ENCODE results near the gene ETV7.
"Not testable (repeated sequence)": the region's sequence is repeated elsewhere in the genome, so short reads cannot be mapped to it uniquely, and the experiment has no call there.

Gene ETV7

DNA sequence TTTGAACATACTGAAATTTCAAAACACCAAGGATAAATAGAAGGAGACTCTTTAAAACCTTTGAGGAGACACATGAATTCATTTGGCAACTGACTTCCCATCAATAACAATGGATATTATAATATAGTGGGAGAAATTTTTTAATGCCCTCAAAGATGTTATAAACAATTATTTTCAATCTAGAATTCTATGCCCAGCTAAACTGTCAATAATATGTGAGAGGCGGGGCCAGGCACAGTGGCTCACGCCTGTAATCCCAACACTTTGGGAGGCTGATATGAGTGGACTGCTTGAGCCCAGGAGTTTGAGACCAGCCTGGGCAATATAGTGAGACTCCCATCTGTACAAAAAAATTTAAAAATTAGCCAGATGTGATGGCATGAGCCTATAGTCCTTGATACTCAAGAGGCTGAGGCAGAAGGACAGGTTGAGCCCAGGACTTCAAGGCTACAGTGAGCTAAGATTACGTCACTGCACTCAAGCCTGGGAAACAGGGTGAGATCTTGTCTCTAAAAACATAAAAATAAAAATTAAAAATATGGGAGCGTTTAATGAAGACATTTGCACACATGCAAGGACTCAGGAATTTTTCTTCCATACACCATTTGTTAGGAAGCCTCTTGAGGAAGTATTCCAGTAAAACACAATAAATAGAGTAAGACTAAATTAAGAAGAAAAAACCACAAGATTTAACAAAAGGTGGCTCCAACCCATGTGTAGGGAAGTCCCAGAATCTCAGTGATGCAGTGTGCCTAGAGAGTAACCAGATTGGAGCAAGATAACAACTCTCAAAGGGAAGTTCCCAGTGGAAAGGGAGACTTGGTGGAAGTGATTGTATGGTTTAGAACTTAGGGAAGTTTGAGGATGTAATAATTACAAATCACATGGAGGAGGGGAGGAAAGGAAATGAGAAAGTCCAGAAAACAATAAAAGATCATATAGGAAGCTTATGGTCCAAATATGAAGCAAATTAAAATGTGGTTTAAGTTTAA, 26.3 kb upstream of the ETV7 start:
- TF ChIP-seq, protein P1, sequence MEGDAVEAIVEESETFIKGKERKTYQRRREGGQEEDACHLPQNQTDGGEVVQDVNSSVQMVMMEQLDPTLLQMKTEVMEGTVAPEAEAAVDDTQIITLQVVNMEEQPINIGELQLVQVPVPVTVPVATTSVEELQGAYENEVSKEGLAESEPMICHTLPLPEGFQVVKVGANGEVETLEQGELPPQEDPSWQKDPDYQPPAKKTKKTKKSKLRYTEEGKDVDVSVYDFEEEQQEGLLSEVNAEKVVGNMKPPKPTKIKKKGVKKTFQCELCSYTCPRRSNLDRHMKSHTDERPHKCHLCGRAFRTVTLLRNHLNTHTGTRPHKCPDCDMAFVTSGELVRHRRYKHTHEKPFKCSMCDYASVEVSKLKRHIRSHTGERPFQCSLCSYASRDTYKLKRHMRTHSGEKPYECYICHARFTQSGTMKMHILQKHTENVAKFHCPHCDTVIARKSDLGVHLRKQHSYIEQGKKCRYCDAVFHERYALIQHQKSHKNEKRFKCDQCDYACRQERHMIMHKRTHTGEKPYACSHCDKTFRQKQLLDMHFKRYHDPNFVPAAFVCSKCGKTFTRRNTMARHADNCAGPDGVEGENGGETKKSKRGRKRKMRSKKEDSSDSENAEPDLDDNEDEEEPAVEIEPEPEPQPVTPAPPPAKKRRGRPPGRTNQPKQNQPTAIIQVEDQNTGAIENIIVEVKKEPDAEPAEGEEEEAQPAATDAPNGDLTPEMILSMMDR (IDR thresholded peaks at IDR 0.05; ENCODE audit: control insufficient read depth, insufficient read depth, low read depth, low read length, missing control alignments): no peak
- DNase-seq (ENCODE audit: low read depth): no peak
- no peak overlapping the region for H3K4me3 ChIP-seq (ENCODE audit: control insufficient read depth, low read depth, low read length)

DNA sequence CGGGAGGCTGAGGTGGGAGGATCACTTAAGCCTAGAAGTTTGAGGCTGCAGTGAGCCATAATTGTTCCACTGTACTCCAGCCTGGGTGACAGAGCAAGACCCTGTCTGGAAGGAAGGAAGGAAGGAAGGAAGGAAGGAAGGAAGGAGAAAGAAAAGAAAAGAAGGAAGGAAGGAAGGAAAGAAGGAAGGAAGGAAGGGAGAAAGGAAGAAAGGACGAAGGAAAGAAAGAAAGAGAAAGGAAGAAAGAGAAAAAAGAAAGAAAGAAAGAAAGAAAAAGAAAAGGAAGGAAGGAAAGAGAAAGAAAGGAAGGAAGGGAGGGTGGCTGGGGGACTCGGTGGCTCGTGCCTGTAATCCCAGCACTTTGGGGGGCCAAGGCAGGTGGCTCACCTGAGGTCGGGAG, 22.2 kb upstream of the ETV7 start:
- H3K4me3 ChIP-seq (ENCODE audit: control insufficient read depth, low read depth, low read length); DNase-seq (ENCODE audit: low read depth): not testable (repeated sequence)

DNA sequence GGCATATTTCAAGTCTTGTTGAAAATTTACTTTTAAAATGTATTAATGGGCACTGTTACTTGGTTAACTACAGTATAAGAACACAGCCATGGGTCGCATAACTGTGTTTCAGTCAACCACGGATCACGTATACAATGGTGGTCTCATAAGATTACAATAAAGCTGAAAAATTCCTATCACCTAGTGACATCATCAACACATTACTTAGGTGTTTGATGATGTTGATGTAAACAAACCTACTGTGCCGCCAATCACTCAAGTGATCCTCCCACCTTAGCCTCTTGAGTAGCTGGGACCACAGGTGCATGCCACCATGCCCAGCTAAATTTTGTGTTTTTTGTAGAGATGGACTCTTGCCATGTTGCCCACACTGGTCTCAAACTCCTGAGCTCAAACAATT, 16.7 kb upstream of the ETV7 start:
- H3K4me3 ChIP-seq (ENCODE audit: control insufficient read depth, low read depth, low read length): no peak overlapping the region
- TF ChIP-seq, protein P1 (IDR thresholded peaks at IDR 0.05; ENCODE audit: control insufficient read depth, insufficient read depth, low read depth, low read length, missing control alignments): no peak
- no peak for DNase-seq (ENCODE audit: low read depth)

DNA sequence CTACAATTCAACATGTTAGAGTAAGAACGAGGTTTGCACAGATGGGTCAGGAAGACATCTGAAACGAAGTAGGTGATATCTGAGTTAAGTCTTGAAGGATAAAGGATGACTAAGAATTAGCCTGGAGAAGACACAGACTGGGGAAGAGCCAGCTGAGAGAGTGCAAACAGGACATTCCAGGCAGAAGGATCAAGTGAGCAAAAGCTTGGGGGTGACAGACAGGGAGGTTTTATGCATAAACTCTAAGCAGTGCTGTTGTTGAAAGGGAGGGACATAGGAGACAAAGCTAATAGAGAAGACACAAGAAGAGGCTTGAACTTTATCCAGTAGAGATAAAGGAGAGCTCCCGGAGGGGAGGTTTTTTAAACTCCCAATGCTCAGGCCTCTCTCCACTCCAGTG, 15.0 kb upstream of the ETV7 start:
- TF ChIP-seq, protein P1 (IDR thresholded peaks at IDR 0.05; ENCODE audit: control insufficient read depth, insufficient read depth, low read depth, low read length, missing control alignments): no peak
- no peak overlapping the region for H3K4me3 ChIP-seq (ENCODE audit: control insufficient read depth, low read depth, low read length)
- DNase-seq (ENCODE audit: low read depth): no peak

DNA sequence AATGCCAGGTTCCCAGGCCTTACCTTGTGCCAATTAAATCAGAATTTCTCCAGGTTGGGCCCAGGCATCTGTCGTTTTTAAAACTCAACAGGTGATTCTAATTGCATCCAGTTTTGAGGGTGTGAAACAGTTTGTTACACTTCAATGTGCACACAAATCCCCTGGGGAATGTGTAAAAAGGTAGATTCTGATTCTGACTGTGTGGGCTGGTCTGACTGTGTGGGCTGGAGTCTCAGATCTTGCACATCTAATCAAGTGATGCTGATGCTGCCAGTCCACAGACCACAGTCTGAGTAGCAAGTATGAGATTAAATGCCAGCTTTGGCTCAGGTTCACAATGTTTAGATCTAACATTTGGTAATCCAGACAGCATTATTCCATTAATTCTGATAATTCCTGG, 12.5 kb upstream of the ETV7 start:
- DNase-seq (ENCODE audit: low read depth): no peak
- TF ChIP-seq, protein P1 (IDR thresholded peaks at IDR 0.05; ENCODE audit: control insufficient read depth, insufficient read depth, low read depth, low read length, missing control alignments): no peak
- H3K4me3 ChIP-seq (ENCODE audit: control insufficient read depth, low read depth, low read length): no peak overlapping the region

DNA sequence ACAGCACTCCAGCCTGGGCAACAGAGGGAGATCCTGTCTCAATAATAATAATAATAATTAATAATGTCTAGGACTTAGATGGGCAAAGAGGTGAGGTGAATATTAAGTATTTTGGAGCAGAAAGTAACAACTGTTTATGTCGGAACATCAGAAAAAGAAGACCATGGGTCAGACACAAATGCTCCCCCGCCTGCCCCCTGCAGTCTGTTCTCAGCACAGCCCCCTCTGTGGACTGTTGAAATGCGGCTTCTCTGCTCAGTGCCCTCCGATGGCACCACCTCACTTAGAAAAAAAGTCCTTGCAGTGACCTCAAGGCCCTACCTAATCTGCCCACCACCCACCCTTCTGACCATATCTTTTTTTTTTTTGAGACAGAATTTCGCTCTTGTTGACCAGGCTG, 5.2 kb upstream of the ETV7 start:
- TF ChIP-seq, protein P1 (IDR thresholded peaks at IDR 0.05; ENCODE audit: control insufficient read depth, insufficient read depth, low read depth, low read length, missing control alignments): no peak
- DNase-seq (ENCODE audit: low read depth): no peak
- no peak overlapping the region for H3K4me3 ChIP-seq (ENCODE audit: control insufficient read depth, low read depth, low read length)

DNA sequence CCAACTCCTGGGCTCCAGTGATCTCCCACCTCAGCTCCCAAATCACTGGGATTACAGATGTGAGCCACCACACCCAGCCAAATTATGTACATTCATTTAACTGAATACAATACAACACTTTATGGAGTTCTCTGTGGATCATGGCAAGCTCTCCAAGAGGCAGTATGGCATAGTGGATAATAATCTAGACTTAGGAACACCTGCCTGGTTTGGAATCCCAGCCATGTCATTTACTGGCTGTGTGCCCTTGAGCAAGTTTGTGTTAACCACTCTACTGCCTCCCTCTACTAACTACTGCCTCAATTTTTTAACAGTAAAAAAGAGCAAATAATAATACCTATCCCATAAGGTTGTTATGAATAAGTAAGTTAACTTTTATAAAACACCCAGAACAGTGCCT, 1.9 kb upstream of the ETV7 start:
- DNase-seq (ENCODE audit: low read depth): no peak
- TF ChIP-seq, protein P1 (IDR thresholded peaks at IDR 0.05; ENCODE audit: control insufficient read depth, insufficient read depth, low read depth, low read length, missing control alignments): no peak
- no peak overlapping the region for H3K4me3 ChIP-seq (ENCODE audit: control insufficient read depth, low read depth, low read length)
